ENCODE data around the gene TP73.

The TP73 gene

DNA sequence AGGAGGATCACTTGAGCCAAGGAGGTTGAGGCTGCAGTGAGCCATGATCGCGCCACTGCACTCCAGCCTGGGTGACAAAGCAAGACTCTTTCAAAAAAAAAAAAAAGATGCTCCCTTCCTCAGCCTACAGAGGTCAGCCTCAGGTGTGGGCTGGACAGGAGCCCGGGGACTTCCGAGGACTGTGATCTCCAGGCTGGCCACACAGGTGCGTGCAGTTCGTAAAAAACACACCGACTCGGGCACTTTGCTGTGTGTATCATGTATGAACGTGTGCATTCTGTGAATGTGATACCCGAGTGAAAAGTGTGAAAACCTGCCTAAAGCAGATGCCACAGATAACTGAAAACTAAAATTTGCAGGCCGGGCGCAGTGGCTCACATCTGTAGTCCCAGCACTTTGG lies 91.5 kb downstream of the TP73 start:
- TF ChIP-seq FOXP2 (optimal IDR thresholded peaks at IDR 0.05; ENCODE audit: borderline replicate concordance, extremely low read depth, extremely low read length, insufficient read depth), result no peak
- TF ChIP-seq, protein P1, sequence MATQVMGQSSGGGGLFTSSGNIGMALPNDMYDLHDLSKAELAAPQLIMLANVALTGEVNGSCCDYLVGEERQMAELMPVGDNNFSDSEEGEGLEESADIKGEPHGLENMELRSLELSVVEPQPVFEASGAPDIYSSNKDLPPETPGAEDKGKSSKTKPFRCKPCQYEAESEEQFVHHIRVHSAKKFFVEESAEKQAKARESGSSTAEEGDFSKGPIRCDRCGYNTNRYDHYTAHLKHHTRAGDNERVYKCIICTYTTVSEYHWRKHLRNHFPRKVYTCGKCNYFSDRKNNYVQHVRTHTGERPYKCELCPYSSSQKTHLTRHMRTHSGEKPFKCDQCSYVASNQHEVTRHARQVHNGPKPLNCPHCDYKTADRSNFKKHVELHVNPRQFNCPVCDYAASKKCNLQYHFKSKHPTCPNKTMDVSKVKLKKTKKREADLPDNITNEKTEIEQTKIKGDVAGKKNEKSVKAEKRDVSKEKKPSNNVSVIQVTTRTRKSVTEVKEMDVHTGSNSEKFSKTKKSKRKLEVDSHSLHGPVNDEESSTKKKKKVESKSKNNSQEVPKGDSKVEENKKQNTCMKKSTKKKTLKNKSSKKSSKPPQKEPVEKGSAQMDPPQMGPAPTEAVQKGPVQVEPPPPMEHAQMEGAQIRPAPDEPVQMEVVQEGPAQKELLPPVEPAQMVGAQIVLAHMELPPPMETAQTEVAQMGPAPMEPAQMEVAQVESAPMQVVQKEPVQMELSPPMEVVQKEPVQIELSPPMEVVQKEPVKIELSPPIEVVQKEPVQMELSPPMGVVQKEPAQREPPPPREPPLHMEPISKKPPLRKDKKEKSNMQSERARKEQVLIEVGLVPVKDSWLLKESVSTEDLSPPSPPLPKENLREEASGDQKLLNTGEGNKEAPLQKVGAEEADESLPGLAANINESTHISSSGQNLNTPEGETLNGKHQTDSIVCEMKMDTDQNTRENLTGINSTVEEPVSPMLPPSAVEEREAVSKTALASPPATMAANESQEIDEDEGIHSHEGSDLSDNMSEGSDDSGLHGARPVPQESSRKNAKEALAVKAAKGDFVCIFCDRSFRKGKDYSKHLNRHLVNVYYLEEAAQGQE (IDR thresholded peaks at IDR 0.05; ENCODE audit: insufficient read depth in 1 of 2, low read depth in 2 of 2, low read length in 2 of 2), result no peak
- no peak for TF ChIP-seq POLR2AphosphoS5 (IDR thresholded peaks at IDR 0.05; ENCODE audit: low read depth, low read length)
- TF ChIP-seq SIN3A (IDR thresholded peaks at IDR 0.05; ENCODE audit: borderline replicate concordance, insufficient read depth, low read length), result no peak
- TF ChIP-seq TAF1 (IDR thresholded peaks at IDR 0.05; ENCODE audit: borderline replicate concordance, insufficient read depth, low read length), result no peak

DNA sequence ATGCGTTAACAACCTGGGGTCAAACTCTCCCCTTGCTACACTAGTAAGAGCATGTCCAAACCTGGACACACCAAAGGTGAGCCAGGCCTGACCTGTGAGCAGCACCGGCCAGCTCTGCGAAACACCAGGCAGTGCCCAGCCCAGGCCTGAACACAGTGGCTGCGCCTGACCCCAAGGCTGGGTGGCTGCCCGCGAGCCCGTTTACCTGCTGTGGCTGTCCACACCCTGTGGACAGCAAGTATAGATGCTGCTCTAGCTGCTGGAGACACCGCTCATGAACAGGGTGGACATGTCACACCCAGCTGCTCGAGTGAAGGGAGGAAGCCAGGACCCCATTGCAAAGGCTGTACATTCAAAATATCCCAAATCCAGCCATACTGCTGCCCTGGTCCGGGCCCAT lies 92.3 kb downstream of the TP73 start:
- TF ChIP-seq SIN3A (IDR thresholded peaks at IDR 0.05; ENCODE audit: borderline replicate concordance, insufficient read depth, low read length) (no peak), POLR2AphosphoS5 (IDR thresholded peaks at IDR 0.05; ENCODE audit: low read depth, low read length) (no peak), FOXP2 (optimal IDR thresholded peaks at IDR 0.05; ENCODE audit: borderline replicate concordance, extremely low read depth, extremely low read length, insufficient read depth) (no peak), TAF1 (IDR thresholded peaks at IDR 0.05; ENCODE audit: borderline replicate concordance, insufficient read depth, low read length) (no peak)
- TF ChIP-seq, protein P1 (IDR thresholded peaks at IDR 0.05; ENCODE audit: insufficient read depth in 1 of 2, low read depth in 2 of 2, low read length in 2 of 2), result no peak

DNA sequence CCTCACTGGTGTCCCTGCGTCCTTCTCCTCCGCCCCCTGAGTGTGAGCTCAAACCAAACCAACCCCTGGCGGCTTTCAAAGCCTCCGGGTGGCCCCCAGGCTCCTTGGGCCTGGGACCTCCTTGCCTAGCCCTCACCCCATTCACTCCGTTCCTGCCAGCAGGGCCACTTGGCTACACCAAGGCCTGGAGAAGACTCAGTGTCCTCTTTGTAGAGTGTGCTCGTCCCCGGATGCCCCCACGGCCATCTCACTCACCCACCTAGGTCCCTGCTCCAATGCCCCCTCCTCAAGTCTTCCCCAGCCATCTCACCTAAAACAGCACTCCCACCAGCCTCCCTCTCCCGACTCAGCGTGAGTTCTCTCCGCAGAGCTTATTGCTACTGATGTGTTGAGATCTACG lies 92.8 kb downstream of the TP73 start:
- TF ChIP-seq POLR2AphosphoS5 (IDR thresholded peaks at IDR 0.05; ENCODE audit: low read depth, low read length), result no peak
- no peak for TF ChIP-seq SIN3A (IDR thresholded peaks at IDR 0.05; ENCODE audit: borderline replicate concordance, insufficient read depth, low read length)
- no peak for TF ChIP-seq TAF1 (IDR thresholded peaks at IDR 0.05; ENCODE audit: borderline replicate concordance, insufficient read depth, low read length)
- TF ChIP-seq, protein P1 (IDR thresholded peaks at IDR 0.05; ENCODE audit: insufficient read depth in 1 of 2, low read depth in 2 of 2, low read length in 2 of 2), result no peak
- no peak for TF ChIP-seq FOXP2 (optimal IDR thresholded peaks at IDR 0.05; ENCODE audit: borderline replicate concordance, extremely low read depth, extremely low read length, insufficient read depth)

DNA sequence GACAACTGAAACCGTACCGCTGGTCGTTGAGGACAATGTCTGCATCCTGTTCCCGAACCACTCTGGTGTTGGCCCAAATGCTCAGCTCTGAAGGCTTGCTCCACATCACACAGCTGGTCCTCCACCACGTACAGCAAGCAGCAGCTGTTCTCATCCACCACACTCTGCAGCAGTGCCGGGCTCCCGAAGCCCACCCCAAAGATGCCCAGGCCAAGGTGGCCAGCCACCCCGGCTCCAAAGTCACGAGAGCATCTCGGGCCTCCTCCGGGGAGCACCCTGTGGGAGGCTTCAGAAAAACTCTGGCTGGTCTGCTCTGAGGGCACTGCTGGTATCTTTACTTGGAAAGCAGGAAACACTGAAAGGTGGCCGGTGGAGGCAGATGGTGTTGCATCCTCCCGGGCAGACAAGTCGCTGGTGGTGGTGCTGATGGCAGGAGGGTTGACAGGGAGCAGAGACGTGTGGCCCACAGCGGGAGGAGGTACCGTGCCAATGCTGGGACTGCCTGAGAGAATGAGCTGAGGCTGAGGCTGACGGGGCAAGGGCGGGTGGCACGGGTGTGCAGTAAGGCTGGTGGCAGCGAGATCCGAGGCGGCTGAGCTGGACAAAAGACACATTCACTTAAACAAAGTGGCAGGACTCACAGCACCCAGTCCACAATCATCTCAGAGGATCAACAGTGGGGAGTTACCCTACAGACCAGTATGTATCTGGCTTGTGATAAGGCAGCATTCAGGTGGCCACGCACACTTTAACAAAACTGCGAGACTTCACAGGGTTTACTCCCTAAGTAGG lies 93.5 kb downstream of the TP73 start:
- TF ChIP-seq FOXP2 (optimal IDR thresholded peaks at IDR 0.05; ENCODE audit: borderline replicate concordance, extremely low read depth, extremely low read length, insufficient read depth) (no peak), POLR2AphosphoS5 (IDR thresholded peaks at IDR 0.05; ENCODE audit: low read depth, low read length) (no peak), TAF1 (IDR thresholded peaks at IDR 0.05; ENCODE audit: borderline replicate concordance, insufficient read depth, low read length) (no peak), SIN3A (IDR thresholded peaks at IDR 0.05; ENCODE audit: borderline replicate concordance, insufficient read depth, low read length) (no peak)
- TF ChIP-seq, protein P1 (IDR thresholded peaks at IDR 0.05; ENCODE audit: insufficient read depth in 1 of 2, low read depth in 2 of 2, low read length in 2 of 2), result no peak
